Measurements from ENCODE around the gene RNF43. TPM values are rescaled to one million over a fixed set of nuclear protein-coding genes. Genes with fewer than 3 reads are reported as not detected.

Gene RNF43
- total and polyA plus RNA-seq, 2 of the 13 experiments (the other 11 are each of a cell fraction or from before 2014, with no cell fraction given) = 31.0 to 53.4 TPM

DNA sequence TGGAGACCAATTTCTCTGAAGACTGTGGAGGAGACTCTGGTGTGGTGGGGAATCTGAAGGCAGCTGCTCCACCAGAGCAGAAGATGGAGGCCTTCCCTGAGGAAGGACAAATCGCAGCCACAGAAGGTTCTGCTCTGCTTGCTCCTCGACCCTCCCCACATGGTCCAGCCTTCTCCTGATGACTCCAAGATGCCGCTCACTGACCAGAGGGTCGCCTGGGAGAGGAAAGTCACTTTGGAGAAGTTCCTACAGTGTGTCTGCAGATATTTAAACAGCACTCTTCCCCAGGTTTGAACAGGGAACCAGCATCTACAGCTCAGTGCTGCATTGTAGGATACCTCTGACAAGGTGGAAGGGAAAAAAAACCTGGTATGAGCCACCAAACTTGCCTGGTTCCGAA, 44.3 kb downstream of the RNF43 start:
- POLR2A ChIA-PET = interaction anchor here (0.7 to 12.9 kb wide), 7 partner anchors 7 to 290 kb away, joined by 3 to 458 read pairs (median 11); partner anchors contain the start of genes DYNLL2, RNF43 and SUPT4H1

More for the DNA sequence above, 44.3 kb downstream of the RNF43 start:
- ATAC-seq (no peak), FAIRE-seq (no peak), DNase-seq (ENCODE audit: low spot score) (no peak)
- Histone ChIP-seq H3K4me3 (replicated peaks in 1 of 3; ENCODE audit: insufficient read depth in 1 of 3, low read depth in 2 of 3, low read length in 3 of 3) (no peak overlapping the region), H3K27ac (ENCODE audit: extremely low read length, insufficient read depth, low read length) (peak overlapping the region; percentile 92), H3K4me1 (ENCODE audit: insufficient read depth, low read length) (peaks cover 97% of the 10 kb centered on the region), H4K20me1 (ENCODE audit: insufficient read depth, low read length) (no peaks in the 10 kb centered on the region), H3K4me2 (ENCODE audit: low read depth, low read length) (no peak overlapping the region), H3K9me3 (ENCODE audit: low read length) (no peaks in the 10 kb centered on the region), H2AFZ (ENCODE audit: low read length) (no peak overlapping the region), H3K9ac (ENCODE audit: insufficient read depth, low read depth, low read length) (peak overlapping the region; percentile 32; the same call in 1 of the 2 replicates), H3K36me3 (replicated peaks in 1 of 2; ENCODE audit: control insufficient read depth in 1 of 2, insufficient read depth in 2 of 2, low read length in 2 of 2) (peaks cover 31 to 61% of the 10 kb centered on the region in 2 experiments), H3K27me3 (ENCODE audit: control insufficient read depth in 1 of 2, insufficient read depth in 2 of 2, low read length in 2 of 2) (no peaks in the 10 kb centered on the region), H3K79me2 (ENCODE audit: insufficient read depth, low read length) (peaks cover 90% of the 10 kb centered on the region)
- CTCF ChIA-PET (ENCODE audit: low intra/inter-chr PET ratio, low total read pairs) = no interaction called here
- intact Hi-C loops (cut with micrococcal nuclease; ENCODE audit: unreplicated experiment) (no loop called here), in situ Hi-C loops (cut with HindIII; ENCODE audit: extremely low pct_ligation_motif_present, low pct_unique_long_range_greater_than_20kb) (no loop called here)
- WGBS (ENCODE audit: low lambda C conversion rate) = 97% methylated on average over 5 of the region's 5 CpGs
- TF ChIP-seq POLR2G (IDR thresholded peaks at IDR 0.05; ENCODE audit: low read depth, low read length) (0 out of 2 replicates have a peak, but pooled peaks have one; percentile 26), RBM22 (optimal IDR thresholded peaks at IDR 0.05; ENCODE audit: low read length) (peak; percentile 66), AGO2 (optimal IDR thresholded peaks at IDR 0.05; ENCODE audit: low read depth, low read length) (peak; percentile 70), ZNF562 (CRISPR knock-in tag; IDR thresholded peaks at IDR 0.05; ENCODE audit: borderline replicate concordance) (no peak), TEAD3 (CRISPR knock-in tag; optimal IDR thresholded peaks at IDR 0.05; ENCODE audit: borderline replicate concordance) (no peak), ZNF652 (CRISPR knock-in tag; IDR thresholded peaks at IDR 0.05; ENCODE audit: borderline replicate concordance, low read depth) (no peak), SSRP1 (CRISPR knock-in tag; IDR thresholded peaks at IDR 0.05) (no peak), TBX3 (IDR thresholded peaks at IDR 0.05; ENCODE audit: borderline replicate concordance) (no peak), ZNF234 (CRISPR knock-in tag; conservative IDR thresholded peaks at IDR 0.05) (no peak)
- TF ChIP-seq, protein P1, sequence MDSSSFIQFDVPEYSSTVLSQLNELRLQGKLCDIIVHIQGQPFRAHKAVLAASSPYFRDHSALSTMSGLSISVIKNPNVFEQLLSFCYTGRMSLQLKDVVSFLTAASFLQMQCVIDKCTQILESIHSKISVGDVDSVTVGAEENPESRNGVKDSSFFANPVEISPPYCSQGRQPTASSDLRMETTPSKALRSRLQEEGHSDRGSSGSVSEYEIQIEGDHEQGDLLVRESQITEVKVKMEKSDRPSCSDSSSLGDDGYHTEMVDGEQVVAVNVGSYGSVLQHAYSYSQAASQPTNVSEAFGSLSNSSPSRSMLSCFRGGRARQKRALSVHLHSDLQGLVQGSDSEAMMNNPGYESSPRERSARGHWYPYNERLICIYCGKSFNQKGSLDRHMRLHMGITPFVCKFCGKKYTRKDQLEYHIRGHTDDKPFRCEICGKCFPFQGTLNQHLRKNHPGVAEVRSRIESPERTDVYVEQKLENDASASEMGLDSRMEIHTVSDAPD (CRISPR knock-in tag; IDR thresholded peaks at IDR 0.05) = no peak
- TF ChIP-seq, protein P2, sequence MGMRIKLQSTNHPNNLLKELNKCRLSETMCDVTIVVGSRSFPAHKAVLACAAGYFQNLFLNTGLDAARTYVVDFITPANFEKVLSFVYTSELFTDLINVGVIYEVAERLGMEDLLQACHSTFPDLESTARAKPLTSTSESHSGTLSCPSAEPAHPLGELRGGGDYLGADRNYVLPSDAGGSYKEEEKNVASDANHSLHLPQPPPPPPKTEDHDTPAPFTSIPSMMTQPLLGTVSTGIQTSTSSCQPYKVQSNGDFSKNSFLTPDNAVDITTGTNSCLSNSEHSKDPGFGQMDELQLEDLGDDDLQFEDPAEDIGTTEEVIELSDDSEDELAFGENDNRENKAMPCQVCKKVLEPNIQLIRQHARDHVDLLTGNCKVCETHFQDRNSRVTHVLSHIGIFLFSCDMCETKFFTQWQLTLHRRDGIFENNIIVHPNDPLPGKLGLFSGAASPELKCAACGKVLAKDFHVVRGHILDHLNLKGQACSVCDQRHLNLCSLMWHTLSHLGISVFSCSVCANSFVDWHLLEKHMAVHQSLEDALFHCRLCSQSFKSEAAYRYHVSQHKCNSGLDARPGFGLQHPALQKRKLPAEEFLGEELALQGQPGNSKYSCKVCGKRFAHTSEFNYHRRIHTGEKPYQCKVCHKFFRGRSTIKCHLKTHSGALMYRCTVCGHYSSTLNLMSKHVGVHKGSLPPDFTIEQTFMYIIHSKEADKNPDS (CRISPR knock-in tag; IDR thresholded peaks at IDR 0.05) = no peak
- BruUV-seq (replicated peaks) = no TSS peak
